CD4-positive, alpha-beta T cell (primary cell): Measurements from ENCODE around the gene LRPAP1. TPM values are rescaled to one million over a fixed set of nuclear protein-coding genes. Genes with fewer than 3 reads are reported as not detected.

ENCODE experiments used
- ATAC-seq: fragments of 200-7000 bp; cut with Tn5 transposase; one replicate; pipeline ENCODE4 v1.10.0; 2022; ENCODE audit warnings: mild to moderate bottlenecking; ENCODE audit not compliant: poor library complexity
- CTCF ChIA-PET: fragments of 350-600 bp; sonication (Branson Sonifier 250); formaldehyde crosslinking; loops from one replicate; lab custom pipeline; 2021; ENCODE audit warnings: antibody characterized with exemption, inconsistent platforms; lab: Charles Lee
- POLR2A ChIA-PET: fragments of 350-600 bp; sonication (Branson Sonifier 250); formaldehyde crosslinking; loops from one replicate; lab custom pipeline; 2021; ENCODE audit warnings: antibody characterized with exemption, inconsistent platforms; lab: Charles Lee
- DNase-seq, 14 experiments: peaks; one replicate each; pipeline ENCODE4 v3.0.0-alpha.2; 2013 to 2020; ENCODE audit warnings: mixed read lengths in 2 of 14
- H3K27ac ChIP-seq, 2 donors: one replicate each; pipeline versions ENCODE4 v1.5.1 to v1.7.0; 2013; ENCODE audit warnings: low read length in 2 of 2, low read depth in 1 of 2, mild to moderate bottlenecking in 1 of 2
- H3K27me3 ChIP-seq, 2 experiments: 1 replicate in 1 of 2; 2 replicates in 1 of 2; pipeline versions ENCODE4 v1.6.1 to v1.7.0; 2013; ENCODE audit warnings: low read length in 2 of 2, control low read depth in 1 of 2, mild to moderate bottlenecking in 1 of 2, moderate library complexity in 1 of 2; ENCODE audit not compliant: insufficient read depth in 2 of 2, control insufficient read depth in 1 of 2
- H3K36me3 ChIP-seq: one replicate; pipeline ENCODE4 v1.6.1; 2013; ENCODE audit warnings: low read length, control low read depth; ENCODE audit not compliant: insufficient read depth
- H3K4me1 ChIP-seq: one replicate; pipeline ENCODE4 v1.6.1; 2013; ENCODE audit warnings: low read length, control low read depth; ENCODE audit not compliant: insufficient read depth
- H3K4me3 ChIP-seq: one replicate; pipeline ENCODE4 v1.5.1; 2013; ENCODE audit warnings: mild to moderate bottlenecking, low read length, moderate library complexity
- H3K9me3 ChIP-seq, 2 experiments: 1 replicate in 1 of 2; 2 replicates in 1 of 2; pipeline versions ENCODE4 v1.6.1 to v1.7.0; 2013; ENCODE audit warnings: low read length in 2 of 2, mild to moderate bottlenecking in 2 of 2, control low read depth in 1 of 2, moderate library complexity in 1 of 2; ENCODE audit not compliant: control insufficient read depth in 1 of 2, insufficient read depth in 1 of 2
- H3K27ac Mint-ChIP-seq: one replicate; pipeline ENCODE4 v1.8.0; 2020; ENCODE audit warnings: mixed read lengths
- H3K27me3 Mint-ChIP-seq: one replicate; pipeline ENCODE4 v1.8.0; 2021; ENCODE audit warnings: mixed read lengths
- H3K36me3 Mint-ChIP-seq: one replicate; pipeline ENCODE4 v1.8.0; 2021; ENCODE audit warnings: low read depth, mixed read lengths
- H3K4me1 Mint-ChIP-seq: one replicate; pipeline ENCODE4 v1.8.0; 2021; ENCODE audit warnings: low read depth, mixed read lengths
- H3K4me3 Mint-ChIP-seq: one replicate; pipeline ENCODE4 v1.8.0; 2020; ENCODE audit warnings: mild to moderate bottlenecking, mixed read lengths
- H3K9me3 Mint-ChIP-seq: one replicate; pipeline ENCODE4 v1.8.0; 2020; ENCODE audit warnings: mixed read lengths
- CTCF ChIP-seq: fragments of 200-600 bp; IDR thresholded peaks from one replicate; pipeline ENCODE4 v1.8.0; 2022; ENCODE audit warnings: antibody characterized with exemption, mild to moderate bottlenecking
- intact Hi-C, 2 experiments: fragments of 100-400 bp; cut with DNase I in 1 of 2; cut with micrococcal nuclease in 1 of 2; formaldehyde crosslinking; loops; one replicate each; pipeline versions ENCODE4 v1.15.1 to v1.9.0; 2023 to 2025; cut with DNase I, micrococcal nuclease
- total RNA-seq, 174 experiments: library from RNA in 2 of 174; stranded (reverse) in 2 of 174; gene quantifications; one replicate each; pipeline ENCODE4 v1.2.3 and lab custom pipeline; 2021 to 2026

LRPAP1 gene
- total RNA-seq, 2 experiments from 2014 or later, result 84.2 to 88.0 TPM

GRCh38 chr4:3483471-3483921 is 48.7 kb downstream of the LRPAP1 start:
- Mint-ChIP-seq H3K4me3 (no peak overlapping the region), H3K4me1 (no peaks in the 10 kb centered on the region), H3K36me3 (no peaks in the 10 kb centered on the region), H3K9me3 (no peaks in the 10 kb centered on the region), H3K27me3 (peaks cover 29% of the 10 kb centered on the region), H3K27ac (no peak overlapping the region)
- no peak for TF ChIP-seq CTCF
- peaks cover 0 to 12% of the 10 kb centered on the region in 2 experiments for H3K9me3 ChIP-seq
- ChIA-PET CTCF (no interaction called here), POLR2A (no interaction called here)
- no peaks in the 10 kb centered on the region for H3K36me3 ChIP-seq
- H3K27ac ChIP-seq, result no peak overlapping the region
- H3K4me3 ChIP-seq, result no peak overlapping the region
- H3K4me1 ChIP-seq, result peaks cover 22% of the 10 kb centered on the region
- no peak for DNase-seq
- no peak for ATAC-seq
- H3K27me3 ChIP-seq, result peaks cover 28 to 30% of the 10 kb centered on the region in 2 experiments
- intact Hi-C loops, result no loop called here

DNA sequence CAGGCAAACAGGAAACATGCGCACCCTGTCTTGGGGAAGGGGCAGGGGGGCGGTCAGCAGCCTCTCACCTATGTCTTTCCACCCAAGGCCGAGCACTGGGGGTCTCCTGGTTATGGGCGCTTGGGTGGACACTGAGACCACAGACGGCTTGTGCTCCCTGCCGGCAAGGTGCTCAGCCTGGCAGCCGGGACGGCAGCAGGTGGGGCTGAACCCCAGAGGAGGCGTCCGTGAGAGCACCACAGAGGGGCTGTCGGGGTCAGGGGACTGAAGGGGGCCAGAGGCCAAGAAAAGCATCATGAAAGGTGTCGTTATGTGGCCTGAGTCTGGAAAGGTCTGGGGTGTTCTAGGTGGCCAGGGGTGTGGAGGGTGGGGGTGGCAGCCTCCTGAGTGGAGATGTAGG is 49.5 kb downstream of the LRPAP1 start:
- no peak overlapping the region for H3K4me3 Mint-ChIP-seq
- H3K4me3 ChIP-seq, result no peak overlapping the region
- H3K4me1 Mint-ChIP-seq, result no peaks in the 10 kb centered on the region
- H3K9me3 ChIP-seq, result peaks cover 0 to 17% of the 10 kb centered on the region in 2 experiments
- H3K27me3 ChIP-seq, result peaks cover 28 to 30% of the 10 kb centered on the region in 2 experiments
- H3K27ac Mint-ChIP-seq, result no peak overlapping the region
- DNase-seq, result no peak
- no peaks in the 10 kb centered on the region for H3K36me3 ChIP-seq
- intact Hi-C loops, result no loop called here
- no peak for TF ChIP-seq CTCF
- ATAC-seq, result no peak
- no peak overlapping the region for H3K27ac ChIP-seq
- H3K4me1 ChIP-seq, result peaks cover 22% of the 10 kb centered on the region
- peaks cover 27% of the 10 kb centered on the region for H3K27me3 Mint-ChIP-seq
- H3K9me3 Mint-ChIP-seq, result no peaks in the 10 kb centered on the region
- CTCF ChIA-PET, result no interaction called here
- POLR2A ChIA-PET, result no interaction called here
- no peaks in the 10 kb centered on the region for H3K36me3 Mint-ChIP-seq

- no peaks in the 10 kb centered on the region for H3K36me3 Mint-ChIP-seq
- no peak overlapping the region for H3K27ac Mint-ChIP-seq
- no peak overlapping the region for H3K4me3 Mint-ChIP-seq
- ChIA-PET POLR2A (no interaction called here), CTCF (no interaction called here)
- ATAC-seq (no peak), DNase-seq (no peak)
- intact Hi-C loops, result loop anchor here in 1 of 2 experiments (2.0 kb wide), 1 partner anchor 289 kb away; no protein-coding TSS in a partner anchor
- H3K4me1 Mint-ChIP-seq, result no peaks in the 10 kb centered on the region
- Histone ChIP-seq H3K27me3 (peaks cover 28 to 30% of the 10 kb centered on the region in 2 experiments), H3K36me3 (no peaks in the 10 kb centered on the region), H3K4me3 (no peak overlapping the region), H3K9me3 (peaks cover 0 to 17% of the 10 kb centered on the region in 2 experiments), H3K27ac (no peak overlapping the region), H3K4me1 (peaks cover 22% of the 10 kb centered on the region)
- H3K9me3 Mint-ChIP-seq, result no peaks in the 10 kb centered on the region
- peaks cover 27% of the 10 kb centered on the region for H3K27me3 Mint-ChIP-seq
- no peak for TF ChIP-seq CTCF
Measured at GRCh38 chr4:3481783-3482393, 50.3 kb downstream of the LRPAP1 start.
